ENCODE results near the gene ACAD9.

ACAD9 gene

GRCh38 chr3:128929364-128929763, 49.9 kb downstream of the ACAD9 start:
- no peak for TF ChIP-seq CTCF (IDR thresholded peaks at IDR 0.05)
- DNase-seq (ENCODE audit: low spot score) = no peak
- H3K4me3 ChIP-seq = no peak overlapping the region
- H3K27ac ChIP-seq = no peak overlapping the region

GRCh38 chr3:128931046-128931445, 51.6 kb downstream of the ACAD9 start:
- DNase-seq (ENCODE audit: low spot score) = no peak
- no peak for TF ChIP-seq CTCF (IDR thresholded peaks at IDR 0.05)

GRCh38 chr3:128932516-128933212, 53.2 kb downstream of the ACAD9 start:
- Histone ChIP-seq H3K4me3 (no peak overlapping the region), H3K27ac (no peak overlapping the region)
- DNase-seq (ENCODE audit: low spot score) = no peak
- TF ChIP-seq CTCF (IDR thresholded peaks at IDR 0.05) = no peak

More at GRCh38 chr3:128931046-128931445, 51.6 kb downstream of the ACAD9 start:
- H3K27ac ChIP-seq = no peak overlapping the region
- H3K4me3 ChIP-seq = no peak overlapping the region

GRCh38 chr3:128933213-128933921, 53.9 kb downstream of the ACAD9 start:
- DNase-seq (ENCODE audit: low spot score) = no peak
- Histone ChIP-seq H3K4me3 (no peak overlapping the region), H3K27ac (no peak overlapping the region)
- TF ChIP-seq CTCF (IDR thresholded peaks at IDR 0.05) = no peak

GRCh38 chr3:128933922-128934253, 54.5 kb downstream of the ACAD9 start:
- no peak for TF ChIP-seq CTCF (IDR thresholded peaks at IDR 0.05)
- no peak for DNase-seq (ENCODE audit: low spot score)
- Histone ChIP-seq H3K27ac (no peak overlapping the region), H3K4me3 (no peak overlapping the region)

- Histone ChIP-seq H3K27ac (no peak overlapping the region), H3K4me3 (no peak overlapping the region)
- DNase-seq (ENCODE audit: low spot score) = no peak
- no peak for TF ChIP-seq CTCF (IDR thresholded peaks at IDR 0.05)
These were observed 56.5 kb downstream of the ACAD9 start for GRCh38 chr3:128935922-128936321.

- no peak for DNase-seq (ENCODE audit: low spot score)
- Histone ChIP-seq H3K4me3 (no peak overlapping the region), H3K27ac (no peak overlapping the region)
- TF ChIP-seq CTCF (IDR thresholded peaks at IDR 0.05) = no peak
These were observed 56.9 kb downstream of the ACAD9 start for GRCh38 chr3:128936341-128936740.
